ENCODE measurements around the gene TSFM. TPM values are rescaled to one million over a fixed set of nuclear protein-coding genes. Genes with fewer than 3 reads are reported as not detected.

Gene TSFM
- total and polyA plus RNA-seq, 7 donors, result 8.0 to 49.3 (median 29.6) TPM

DNA sequence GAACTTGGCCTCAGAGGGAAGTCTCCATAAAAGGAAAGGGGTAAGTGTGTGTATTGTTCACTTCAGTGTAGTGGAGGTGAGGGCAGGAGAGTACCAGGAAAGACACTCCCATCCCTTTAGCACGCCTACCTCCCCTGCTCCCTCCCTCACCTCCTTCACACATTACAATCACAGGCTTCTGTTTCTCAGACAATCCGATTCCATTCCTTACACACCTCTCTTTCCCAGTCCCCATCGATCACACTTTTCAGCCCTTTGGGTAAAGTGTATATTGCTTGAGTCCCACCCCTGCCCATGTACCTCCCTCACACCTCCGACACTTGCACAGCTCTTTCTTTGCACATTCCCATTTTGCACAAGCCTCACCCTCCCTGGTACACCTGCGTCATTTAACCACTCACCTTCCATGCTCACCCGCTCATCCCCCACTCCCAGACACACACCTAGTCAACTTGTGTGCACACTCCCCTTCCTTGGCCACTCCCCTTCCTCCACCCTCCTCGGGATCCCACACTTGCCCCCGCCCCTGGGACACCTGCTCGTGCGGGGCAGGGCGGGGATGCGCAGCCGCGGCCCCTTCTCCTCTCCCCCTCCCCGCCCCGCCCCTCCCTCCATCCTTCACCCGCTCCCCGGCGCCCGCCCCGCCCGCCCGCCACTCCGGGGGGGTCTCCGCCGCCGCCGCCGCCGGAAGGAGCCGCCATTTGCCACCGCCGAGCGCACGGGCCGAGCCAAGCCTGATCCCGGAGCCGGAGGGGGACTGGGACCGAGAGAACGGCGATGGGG is 28.0 kb upstream of the TSFM start, which contains the start of gene MARCHF9:
Gene MARCHF9 (plus strand): TSS at position 693 of the 783 bp plus-strand sequence. CDS start 426 bp downstream, outside the sequence.
- 1% methylated on average over 41 of the region's 41 CpGs for WGBS, 2 donors
- H3K4me3 ChIP-seq, result peak within 1 kb of the TSS; percentile 51 to 93 (median 84)
- H3K27me3 ChIP-seq, result no peaks in the 10 kb centered on the region
- TF ChIP-seq EP300 (IDR thresholded peaks at IDR 0.05), result no peak
- TF ChIP-seq POLR2AphosphoS5 (IDR thresholded peaks at IDR 0.05), result peak in 1 of 4 donors; percentile 18
- H3K36me3 ChIP-seq, result peaks cover 0 to 37% (median 13%) of the 10 kb centered on the region in 4 donors
- intact Hi-C loops (cut with DNase I), result no loop called here
- DNase-seq, result peak; percentile 79
- H3K9me3 ChIP-seq, result no peaks in the 10 kb centered on the region
- peak within 1 kb of the TSS; percentile 61 to 77 (median 66) for H3K27ac ChIP-seq
- peaks cover 0 to 41% (median 37%) of the 10 kb centered on the region in 4 donors for H3K4me1 ChIP-seq

- intact Hi-C loops (cut with DNase I), result no loop called here
- DNase-seq, result peak; percentile 67
- H3K27ac ChIP-seq, result peak overlapping the region; percentile 61 to 77 (median 66)
- H3K4me1 ChIP-seq, result peaks cover 0 to 41% (median 37%) of the 10 kb centered on the region in 4 donors
- peak overlapping the region; percentile 51 to 93 (median 84) for H3K4me3 ChIP-seq
- 0 to 1% methylated on average over 34 of the region's 34 CpGs for WGBS, 2 donors
- TF ChIP-seq EP300 (IDR thresholded peaks at IDR 0.05) (no peak), POLR2A (IDR thresholded peaks at IDR 0.05) (no peak)
- H3K9me3 ChIP-seq, result no peaks in the 10 kb centered on the region
- H3K36me3 ChIP-seq, result peaks cover 0 to 31% (median 13%) of the 10 kb centered on the region in 4 donors
- no peaks in the 10 kb centered on the region for H3K27me3 ChIP-seq
These were observed 27.5 kb upstream of the TSFM start for GRCh38 chr12:57755194-57755453.

DNA sequence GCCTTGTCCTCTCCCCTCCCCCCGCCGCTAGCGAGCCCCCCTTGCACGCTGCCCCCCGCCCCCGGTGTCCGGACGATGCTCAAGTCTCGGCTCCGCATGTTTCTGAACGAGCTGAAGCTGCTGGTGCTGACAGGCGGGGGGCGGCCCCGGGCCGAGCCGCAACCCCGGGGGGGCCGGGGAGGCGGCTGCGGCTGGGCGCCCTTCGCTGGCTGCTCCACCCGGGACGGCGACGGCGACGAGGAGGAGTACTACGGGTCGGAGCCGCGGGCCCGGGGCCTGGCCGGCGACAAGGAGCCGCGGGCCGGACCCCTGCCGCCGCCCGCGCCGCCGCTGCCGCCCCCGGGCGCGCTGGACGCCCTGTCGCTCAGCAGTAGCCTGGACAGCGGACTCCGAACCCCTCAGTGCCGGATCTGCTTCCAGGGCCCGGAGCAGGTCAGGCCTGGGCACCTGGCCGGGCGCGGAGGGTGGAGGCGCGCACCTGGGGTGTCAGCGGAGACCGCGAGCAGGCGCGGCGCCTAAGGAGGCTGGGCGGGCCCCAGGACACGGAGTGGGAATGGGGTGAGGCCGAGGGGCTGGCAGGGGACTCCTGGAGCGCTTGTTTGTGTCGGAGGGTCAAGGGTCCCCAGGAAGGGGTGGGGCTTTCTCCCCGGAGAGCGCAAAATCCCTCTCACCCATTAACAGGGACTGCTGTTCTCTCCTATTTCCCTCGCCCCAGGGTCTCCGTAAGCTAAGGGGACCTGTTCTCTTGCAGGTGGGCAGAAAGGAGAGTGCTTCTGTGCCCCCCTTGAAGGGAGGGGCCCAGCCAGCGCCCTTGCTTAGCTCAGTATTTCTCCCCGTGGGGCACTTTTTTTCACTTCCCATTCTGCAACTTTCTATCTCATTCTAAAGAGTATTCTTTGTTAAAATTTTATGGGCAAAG is 26.9 kb upstream of the TSFM start:
- Histone ChIP-seq H3K4me3 (peak overlapping the region; percentile 51 to 93 (median 84)), H3K36me3 (peaks cover 0 to 26% (median 13%) of the 10 kb centered on the region in 4 donors), H3K27me3 (no peaks in the 10 kb centered on the region), H3K27ac (peak overlapping the region; percentile 61 to 77 (median 66)), H3K9me3 (no peaks in the 10 kb centered on the region), H3K4me1 (peaks cover 0 to 39% (median 34%) of the 10 kb centered on the region in 4 donors)
- 1% methylated on average over 76 of the region's 76 CpGs for WGBS, 2 donors
- intact Hi-C loops (cut with DNase I), result no loop called here
- TF ChIP-seq, protein P1, sequence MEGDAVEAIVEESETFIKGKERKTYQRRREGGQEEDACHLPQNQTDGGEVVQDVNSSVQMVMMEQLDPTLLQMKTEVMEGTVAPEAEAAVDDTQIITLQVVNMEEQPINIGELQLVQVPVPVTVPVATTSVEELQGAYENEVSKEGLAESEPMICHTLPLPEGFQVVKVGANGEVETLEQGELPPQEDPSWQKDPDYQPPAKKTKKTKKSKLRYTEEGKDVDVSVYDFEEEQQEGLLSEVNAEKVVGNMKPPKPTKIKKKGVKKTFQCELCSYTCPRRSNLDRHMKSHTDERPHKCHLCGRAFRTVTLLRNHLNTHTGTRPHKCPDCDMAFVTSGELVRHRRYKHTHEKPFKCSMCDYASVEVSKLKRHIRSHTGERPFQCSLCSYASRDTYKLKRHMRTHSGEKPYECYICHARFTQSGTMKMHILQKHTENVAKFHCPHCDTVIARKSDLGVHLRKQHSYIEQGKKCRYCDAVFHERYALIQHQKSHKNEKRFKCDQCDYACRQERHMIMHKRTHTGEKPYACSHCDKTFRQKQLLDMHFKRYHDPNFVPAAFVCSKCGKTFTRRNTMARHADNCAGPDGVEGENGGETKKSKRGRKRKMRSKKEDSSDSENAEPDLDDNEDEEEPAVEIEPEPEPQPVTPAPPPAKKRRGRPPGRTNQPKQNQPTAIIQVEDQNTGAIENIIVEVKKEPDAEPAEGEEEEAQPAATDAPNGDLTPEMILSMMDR (IDR thresholded peaks at IDR 0.05), result no peak
- no peak for TF ChIP-seq POLR2AphosphoS5 (IDR thresholded peaks at IDR 0.05)
- no peak for TF ChIP-seq POLR2A (IDR thresholded peaks at IDR 0.05)
- TF ChIP-seq EP300 (IDR thresholded peaks at IDR 0.05), result no peak
- DNase-seq, result peak; percentile 66

- Histone ChIP-seq H3K27me3 (peaks cover 0 to 6% (median under 1%) of the 10 kb centered on the region in 3 donors), H3K36me3 (peaks cover 0 to 22% (median 13%) of the 10 kb centered on the region in 4 donors), H3K27ac (peak overlapping the region in 1 of 4 donors; percentile 67), H3K4me1 (peaks cover 0 to 29% (median 25%) of the 10 kb centered on the region in 4 donors), H3K4me3 (peak overlapping the region in 3 of 4 donors; percentile 80 to 93 (median 87)), H3K9me3 (no peaks in the 10 kb centered on the region)
- 28 to 31% methylated on average over 22 of the region's 22 CpGs for WGBS, 2 donors
- intact Hi-C loops (cut with DNase I), result no loop called here
- TF ChIP-seq, protein P1 (IDR thresholded peaks at IDR 0.05), result peak in 3 of 4 experiments; percentile 20 to 69 (median 42)
- TF ChIP-seq POLR2AphosphoS5 (IDR thresholded peaks at IDR 0.05), result no peak
- DNase-seq, result peak; percentile 65
These were observed 25.9 kb upstream of the TSFM start for GRCh38 chr12:57756406-57757341.

DNA sequence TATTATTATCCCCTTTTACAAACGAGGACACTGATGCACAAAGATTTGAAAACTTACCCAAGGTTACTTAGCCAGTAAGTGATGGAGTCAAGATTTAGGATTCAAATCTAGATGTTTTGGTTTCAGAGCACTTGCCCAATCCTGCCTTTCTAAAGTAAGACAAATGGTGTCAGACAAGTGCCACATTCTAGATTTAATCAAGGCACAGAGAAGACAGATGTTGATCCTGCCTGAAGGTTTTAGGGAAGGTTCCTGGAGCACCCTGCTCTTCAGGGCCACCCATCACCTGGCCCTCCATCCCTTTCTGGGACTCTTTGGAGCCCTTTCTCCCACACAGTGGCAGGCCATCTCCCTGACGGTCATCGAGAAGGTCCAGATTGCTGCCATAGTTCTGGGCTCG is 24.8 kb upstream of the TSFM start:
- H3K36me3 ChIP-seq, result peaks cover 0 to 22% (median 13%) of the 10 kb centered on the region in 4 donors
- TF ChIP-seq POLR2AphosphoS5 (IDR thresholded peaks at IDR 0.05) (no peak), POLR2A (IDR thresholded peaks at IDR 0.05) (no peak)
- TF ChIP-seq, protein P1 (IDR thresholded peaks at IDR 0.05), result no peak

More for the DNA sequence above, 24.8 kb upstream of the TSFM start:
- Histone ChIP-seq H3K27me3 (peaks cover 7 to 17% (median 8%) of the 10 kb centered on the region in 3 donors), H3K9me3 (no peaks in the 10 kb centered on the region), H3K4me1 (peaks cover 0 to 26% (median 22%) of the 10 kb centered on the region in 4 donors), H3K27ac (no peak overlapping the region), H3K4me3 (no peak overlapping the region)
- no peak for DNase-seq
- WGBS, 2 donors, result 94 to 96% methylated on average over 4 of the region's 4 CpGs
- intact Hi-C loops (cut with DNase I), result no loop called here

All from sigmoid colon (tissue), 7 donors.